K562 (cell line): Measurements from ENCODE around the gene ASIC5. TPM values are rescaled to one million over a fixed set of nuclear protein-coding genes. Genes with fewer than 3 reads are reported as not detected.

ENCODE experiments used
- CBX1 ChIP-seq: sonication (generic); IDR thresholded peaks from 2 replicates; pipeline ENCODE4 v1.6.1; 2016; ENCODE audit warnings: antibody characterized with exemption, low read depth, mild to moderate bottlenecking
- E2F6 ChIP-seq, 2 experiments: IDR thresholded peaks; 2 replicates each; pipeline ENCODE4 v1.6.1; 2011; ENCODE audit warnings: borderline replicate concordance in 1 of 2, control low read depth in 1 of 2, low read depth in 1 of 2, low read length in 1 of 2, mild to moderate bottlenecking in 1 of 2, mixed read lengths in 1 of 2, moderate library complexity in 1 of 2; ENCODE audit not compliant: insufficient read depth in 1 of 2, insufficient read length in 1 of 2, poor library complexity in 1 of 2, severe bottlenecking in 1 of 2; ENCODE audit errors: extremely low read depth in 1 of 2
- FOXA3 ChIP-seq, 2 experiments: fragments of 450-650 bp in 1 of 2; sonication (generic) in 1 of 2; formaldehyde crosslinking; IDR thresholded peaks in 1 of 2; conservative IDR thresholded peaks in 1 of 2; 2 replicates each; pipeline versions ENCODE4 v1.4.0 to v1.8.0; 2020 to 2022; ENCODE audit warnings: mild to moderate bottlenecking in 2 of 2, missing genetic modification reagents in 1 of 2
- HNRNPK ChIP-seq: fragments of 200-400 bp; formaldehyde crosslinking; IDR thresholded peaks from one replicate; pipeline ENCODE4 v1.6.1; 2018; ENCODE audit warnings: mild to moderate bottlenecking, low read depth, low read length; ENCODE audit not compliant: poor library complexity, severe bottlenecking
- KAT2B ChIP-seq: IDR thresholded peaks from one replicate; pipeline ENCODE4 v1.6.1; 2012; ENCODE audit warnings: low read depth, mild to moderate bottlenecking, control low read depth, inconsistent platforms, low read length, moderate library complexity
- KAT7 ChIP-seq: sonication (generic); formaldehyde crosslinking; IDR thresholded peaks from 2 replicates; pipeline ENCODE4 v1.8.0; 2022; ENCODE audit warnings: missing genetic modification reagents, mild to moderate bottlenecking, borderline replicate concordance
- NUFIP1 ChIP-seq: fragments of 450-650 bp; IDR thresholded peaks from 2 replicates; pipeline ENCODE4 v1.6.1; 2018; ENCODE audit not compliant: partially characterized antibody
- THRA ChIP-seq: fragments of 450-650 bp; IDR thresholded peaks from 2 replicates; pipeline ENCODE4 v1.6.1; 2017; ENCODE audit warnings: mild to moderate bottlenecking, moderate library complexity
- ZNF165 ChIP-seq: fragments of 250-450 bp; sonication (Bioruptor Pico); IDR thresholded peaks from 2 replicates; pipeline ENCODE4 v1.4.0; 2020; ENCODE audit warnings: borderline replicate concordance
- ZNF395 ChIP-seq: fragments of 200-800 bp; sonication (Bioruptor generic); IDR thresholded peaks from 2 replicates; pipeline ENCODE4 v1.6.1; 2017; ENCODE audit warnings: missing genetic modification characterization, missing compliant biosample characterization
- polyA plus RNA-seq, 8 experiments: library from polyadenylated mRNA; depleted of rRNA in 4 of 8; stranded (reverse) in 5 of 8; unstranded in 3 of 8; fragments of >200 nt; fragmentation: Nextera tagmentation in 2 of 8; fragmentation: Illumina TruSeq in 1 of 8; extraction: Ambion mirVana in 2 of 8; extraction: Trizol in 1 of 8; gene quantifications; 2 replicates each; pipeline versions ENCODE4 v1.2.1 to v1.2.3, GENCODE V29; 2011 to 2014; ENCODE audit warnings: inconsistent platforms in 1 of 8, missing spikeins in 1 of 8
- total RNA-seq, 7 experiments: library from RNA; depleted of rRNA in 6 of 7; stranded (reverse); fragments of >200 nt in 6 of 7; fragmentation: Illumina TruSeq in 2 of 7; extraction: Trizol in 2 of 7; gene quantifications; 2 replicates each; pipeline versions ENCODE4 v1.2.1 to v1.2.3, GENCODE V29; 2011 to 2021; ENCODE audit warnings: low replicate concordance in 1 of 7

ASIC5 gene
- total and polyA plus RNA-seq, 9 of the 15 experiments (the other 6 are each of a cell fraction or from before 2014, with no cell fraction given): not detected

- TF ChIP-seq CBX1 (no peak), KAT7 (no peak), NUFIP1 (no peak), E2F6 (IDR thresholded peaks at IDR 0.05; ENCODE audit: borderline replicate concordance in 1 of 2, extremely low read depth in 1 of 2, insufficient read depth in 1 of 2, insufficient read length in 1 of 2, low read depth in 1 of 2, low read length in 1 of 2, poor library complexity in 1 of 2, severe bottlenecking in 1 of 2) (no peak), KAT2B (no peak), ZNF165 (no peak), FOXA3 (CRISPR knock-in tag; conservative IDR thresholded peaks at IDR 0.05 in 1 of 2, IDR thresholded peaks at IDR 0.05 in 1 of 2) (no peak), THRA (no peak), ZNF395 (CRISPR knock-in tag) (no peak), HNRNPK (no peak)
Measured at GRCh38 chr4:155879767-155880166, 13.7 kb upstream of the ASIC5 start (continued).
